Uterus (tissue), 2 donors: ENCODE data around the gene ARL5A.

Source experiments
- POLR2A ChIP-seq, 2 donors: fragments of 450-650 bp; IDR thresholded peaks; one replicate each; pipeline ENCODE4 v1.6.1; 2016; ENCODE audit warnings: antibody characterized with exemption in 2 of 2, mild to moderate bottlenecking in 1 of 2, moderate library complexity in 1 of 2
- TF ChIP-seq, protein P1 (sequence below), 4 experiments: fragments of 200-600 bp in 2 of 4; fragments of 450-650 bp in 2 of 4; sonication (generic) in 2 of 4; IDR thresholded peaks; one replicate each; pipeline ENCODE4 v1.5.1; 2016 to 2019; ENCODE audit warnings: antibody characterized with exemption in 4 of 4, mild to moderate bottlenecking in 2 of 4, moderate library complexity in 1 of 4

DNA sequence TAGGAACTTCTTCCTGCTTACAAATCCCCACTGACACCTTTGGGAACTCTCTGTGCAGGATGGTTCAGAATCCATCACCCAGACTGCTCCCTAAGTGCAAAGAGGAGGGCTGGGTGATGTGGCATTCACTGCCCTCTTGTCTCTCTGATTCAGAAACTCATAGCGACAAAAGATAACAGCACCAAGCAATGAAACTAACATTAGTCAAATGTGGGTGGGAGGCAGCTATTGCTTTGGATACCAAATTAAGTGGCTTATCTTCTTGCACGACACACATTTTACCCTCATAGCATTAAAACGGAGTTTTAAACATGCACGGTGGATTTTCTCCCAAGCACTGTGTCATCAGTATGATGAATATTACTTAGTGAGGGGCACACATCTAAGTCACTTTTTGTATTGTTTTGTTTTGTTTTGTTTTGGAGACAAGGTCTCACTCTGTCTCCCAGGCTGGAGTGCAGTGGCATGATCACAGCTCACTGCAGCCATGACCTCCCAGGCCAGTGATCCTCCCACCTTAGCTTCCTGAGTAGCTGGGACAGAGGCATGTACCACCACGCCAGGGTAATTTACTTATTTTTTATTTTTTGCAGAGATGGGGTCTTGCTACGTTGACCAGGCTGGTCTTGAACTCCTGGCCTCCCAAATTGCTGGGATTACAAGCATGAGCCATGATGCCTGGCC, 53.0 kb downstream of the ARL5A start:
- TF ChIP-seq, protein P1, sequence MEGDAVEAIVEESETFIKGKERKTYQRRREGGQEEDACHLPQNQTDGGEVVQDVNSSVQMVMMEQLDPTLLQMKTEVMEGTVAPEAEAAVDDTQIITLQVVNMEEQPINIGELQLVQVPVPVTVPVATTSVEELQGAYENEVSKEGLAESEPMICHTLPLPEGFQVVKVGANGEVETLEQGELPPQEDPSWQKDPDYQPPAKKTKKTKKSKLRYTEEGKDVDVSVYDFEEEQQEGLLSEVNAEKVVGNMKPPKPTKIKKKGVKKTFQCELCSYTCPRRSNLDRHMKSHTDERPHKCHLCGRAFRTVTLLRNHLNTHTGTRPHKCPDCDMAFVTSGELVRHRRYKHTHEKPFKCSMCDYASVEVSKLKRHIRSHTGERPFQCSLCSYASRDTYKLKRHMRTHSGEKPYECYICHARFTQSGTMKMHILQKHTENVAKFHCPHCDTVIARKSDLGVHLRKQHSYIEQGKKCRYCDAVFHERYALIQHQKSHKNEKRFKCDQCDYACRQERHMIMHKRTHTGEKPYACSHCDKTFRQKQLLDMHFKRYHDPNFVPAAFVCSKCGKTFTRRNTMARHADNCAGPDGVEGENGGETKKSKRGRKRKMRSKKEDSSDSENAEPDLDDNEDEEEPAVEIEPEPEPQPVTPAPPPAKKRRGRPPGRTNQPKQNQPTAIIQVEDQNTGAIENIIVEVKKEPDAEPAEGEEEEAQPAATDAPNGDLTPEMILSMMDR (IDR thresholded peaks at IDR 0.05) = no peak
- TF ChIP-seq POLR2A (IDR thresholded peaks at IDR 0.05) = no peak
